Ovary (tissue), 9 donors: ENCODE data around the gene ALOX5. TPM values are rescaled to one million over a fixed set of nuclear protein-coding genes. Genes with fewer than 3 reads are reported as not detected.

ENCODE experiments used
- DNase-seq, 5 donors: peaks; one replicate each; pipeline ENCODE4 v3.0.0-alpha.2; 2019 to 2020
- H3K27ac ChIP-seq, 2 donors: fragments of 200-600 bp; one replicate each; pipeline versions ENCODE4 v1.5.1 to v1.8.0; 2019 to 2022
- H3K27me3 ChIP-seq: fragments of 200-600 bp; one replicate; pipeline ENCODE4 v1.8.0; 2022
- H3K36me3 ChIP-seq: fragments of 200-600 bp; sonication (generic); one replicate; pipeline ENCODE4 v1.5.1; 2019
- H3K4me1 ChIP-seq: one replicate; pipeline ENCODE4 v1.8.1; 2013; ENCODE audit warnings: mild to moderate bottlenecking, moderate library complexity; ENCODE audit not compliant: insufficient read depth
- H3K4me3 ChIP-seq: fragments of 200-600 bp; sonication (generic); one replicate; pipeline ENCODE4 v1.5.1; 2017
- H3K9me3 ChIP-seq, 2 donors: fragments of 200-600 bp in 1 of 2; sonication (generic) in 1 of 2; one replicate each; pipeline versions ENCODE4 v1.5.1 to v1.8.1; 2013 to 2019; ENCODE audit warnings: mild to moderate bottlenecking in 1 of 2, moderate library complexity in 1 of 2
- CTCF ChIP-seq, 3 donors: fragments of 450-650 bp in 2 of 3; fragments of 200-600 bp in 1 of 3; IDR thresholded peaks; one replicate each; pipeline versions ENCODE4 v1.5.1 to v1.8.0; 2016 to 2022; ENCODE audit warnings: antibody characterized with exemption in 3 of 3, mild to moderate bottlenecking in 1 of 3
- EP300 ChIP-seq: sonication (generic); formaldehyde crosslinking; IDR thresholded peaks from one replicate; pipeline ENCODE4 v1.6.1; 2017; ENCODE audit warnings: antibody characterized with exemption
- POLR2A ChIP-seq: fragments of 450-650 bp; IDR thresholded peaks from one replicate; pipeline ENCODE4 v1.6.1; 2017; ENCODE audit warnings: antibody characterized with exemption, mild to moderate bottlenecking, moderate library complexity
- WGBS, 3 donors: extraction: QIAGEN DNeasy Blood & Tissue Kit in 1 of 3; methylation state at CpG; one replicate each; pipeline versions ENCODE4 v1.1.5 to v1.1.7; 2013 to 2017; 5-methylcytosine and 5-hydroxymethylcytosine counted together
- intact Hi-C, 4 donors: fragments of 100-400 bp; cut with DNase I; formaldehyde crosslinking; loops; one replicate each; pipeline versions ENCODE4 v1.11.0 to v1.15.1; 2022 to 2023
- polyA plus RNA-seq, 2 donors: library from polyadenylated mRNA; stranded (reverse); fragments of 200-250 nt in 1 of 2; fragments of 350-450 nt in 1 of 2; fragmentation: Illumina TruSeq in 1 of 2; extraction: RNeasy Lipid Tissue Mini Kit (QIAGEN cat#74804) in 1 of 2; gene quantifications; one replicate each; pipeline ENCODE4 v1.2.3, GENCODE V29; 2013 to 2014
- total RNA-seq, 7 donors: library from RNA; depleted of rRNA in 2 of 7; stranded (reverse); fragments of >200 nt in 2 of 7; fragmentation: NEBNext Ultra II Directional in 3 of 7; extraction: Animal tissue kit (Norgen Biotek cat#: 25700) in 3 of 7; gene quantifications; one replicate each; pipeline versions ENCODE4 v1.1.0 to v1.2.4, GENCODE V29; 2016 to 2023
- donor health status: DM: no; HTN: no; CAD: no; lungs with moderate emphysema.
- donor health status: DM: no; HTN: no; CAD: no.
- donor health status: Bipolar disorder and iron deficiency.
- donor health status: DM: yes; HTN: yes; CAD: no.
- donor health status: DM: no; HTN: no; CAD: no.
- donor health status: DM: yes; HTN: yes; CAD: no.

Gene ALOX5
- total and polyA plus RNA-seq, 9 donors = 1.7 to 17.7 (median 6.3) TPM

GRCh38 chr10:45442662-45443061 is 68.6 kb downstream of the ALOX5 start:
- H3K4me1 ChIP-seq = no peaks in the 10 kb centered on the region
- intact Hi-C loops = loop anchor here in 1 of 4 donors (2.0 kb wide), 1 partner anchor 38 kb away; no protein-coding TSS in a partner anchor
- no peaks in the 10 kb centered on the region for H3K9me3 ChIP-seq
- H3K27ac ChIP-seq = no peak overlapping the region
- H3K36me3 ChIP-seq = no peaks in the 10 kb centered on the region
- TF ChIP-seq POLR2A = no peak
- TF ChIP-seq CTCF (IDR thresholded peaks at IDR 0.05) = no peak
- TF ChIP-seq EP300 = no peak
- no peak overlapping the region for H3K4me3 ChIP-seq
- WGBS, 3 donors = 49 to 57% (median 50%) methylated on average over 12 of the region's 12 CpGs
- DNase-seq = no peak
- H3K27me3 ChIP-seq = no peaks in the 10 kb centered on the region

GRCh38 chr10:45443101-45444009 is 69.3 kb downstream of the ALOX5 start:
- Histone ChIP-seq H3K9me3 (no peaks in the 10 kb centered on the region), H3K4me3 (no peak overlapping the region), H3K4me1 (no peaks in the 10 kb centered on the region), H3K36me3 (no peaks in the 10 kb centered on the region), H3K27ac (no peak overlapping the region), H3K27me3 (no peaks in the 10 kb centered on the region)
- intact Hi-C loops = loop anchor here in 1 of 4 donors (2.0 kb wide), 1 partner anchor 37 kb away; no protein-coding TSS in a partner anchor
- WGBS, 3 donors = 95 to 96% (median 95%) methylated on average over 75 to 76 of the region's 76 CpGs
- no peak for TF ChIP-seq EP300
- TF ChIP-seq CTCF (IDR thresholded peaks at IDR 0.05) = no peak
- no peak for TF ChIP-seq POLR2A
- DNase-seq = no peak

- H3K27ac ChIP-seq = no peak overlapping the region
- no peak overlapping the region for H3K4me3 ChIP-seq
- no peak for DNase-seq
- WGBS, 3 donors = 91 to 93% (median 92%) methylated on average over 23 to 24 of the region's 24 CpGs
- no peak for TF ChIP-seq CTCF (IDR thresholded peaks at IDR 0.05)
- TF ChIP-seq POLR2A = no peak
- no peak for TF ChIP-seq EP300
- H3K9me3 ChIP-seq = no peaks in the 10 kb centered on the region
- no peaks in the 10 kb centered on the region for H3K4me1 ChIP-seq
- intact Hi-C loops = no loop called here
- no peaks in the 10 kb centered on the region for H3K27me3 ChIP-seq
- no peaks in the 10 kb centered on the region for H3K36me3 ChIP-seq
Observed at GRCh38 chr10:45444022-45444421, 70.0 kb downstream of the ALOX5 start.

GRCh38 chr10:45444976-45445898 is 71.2 kb downstream of the ALOX5 start:
- Histone ChIP-seq H3K4me3 (no peak overlapping the region), H3K4me1 (no peaks in the 10 kb centered on the region), H3K9me3 (no peaks in the 10 kb centered on the region), H3K36me3 (no peaks in the 10 kb centered on the region), H3K27me3 (no peaks in the 10 kb centered on the region), H3K27ac (no peak overlapping the region)
- no peak for TF ChIP-seq EP300
- no peak for TF ChIP-seq POLR2A
- TF ChIP-seq CTCF (IDR thresholded peaks at IDR 0.05) = no peak
- DNase-seq = no peak
- intact Hi-C loops = no loop called here
- WGBS, 3 donors = 78 to 82% (median 80%) methylated on average over 19 of the region's 19 CpGs
